ENCODE data around the gene CCDC198. TPM values are rescaled to one million over a fixed set of nuclear protein-coding genes. Genes with fewer than 3 reads are reported as not detected.

The CCDC198 gene
- total RNA-seq, 3 donors from 2014 or later = not detected

Other genes starting within 250 kb of the CCDC198 start
- 10 to 100 TPM; 69.7 to 77.2 (median 74.7) TPM for gene EXOC5, start 225.0 kb downstream of the CCDC198 start, total RNA-seq
- gene AP5M1, start 224.9 kb downstream of the CCDC198 start, total RNA-seq = 10 to 100 TPM; 34.6 to 37.5 (median 35.0) TPM
- 10 to 100 TPM; 17.9 to 24.0 (median 21.6) TPM for gene NAA30, start 103.3 kb downstream of the CCDC198 start, total RNA-seq